T-helper 1 cell treated with Interleukin-12 subunit alpha and Interleukin-12 subunit beta and Interleukin-4 antibody, amounts not matched to agents 30 μg/mL and 1 μg/mL, for 36 hours (primary cell): Measurements from ENCODE around the gene TRAF1.

Source experiments
- H3K27ac Mint-ChIP-seq: one replicate; pipeline ENCODE4 v1.8.0; 2021; ENCODE audit warnings: mild to moderate bottlenecking, mixed read lengths
- H3K27me3 Mint-ChIP-seq: one replicate; pipeline ENCODE4 v1.8.0; 2021; ENCODE audit warnings: low read depth, mixed read lengths
- H3K36me3 Mint-ChIP-seq: one replicate; pipeline ENCODE4 v1.8.0; 2021; ENCODE audit warnings: low read depth, mixed read lengths
- H3K4me1 Mint-ChIP-seq: one replicate; pipeline ENCODE4 v1.8.0; 2021; ENCODE audit warnings: low read depth, mixed read lengths
- H3K4me3 Mint-ChIP-seq: one replicate; pipeline ENCODE4 v1.8.0; 2021; ENCODE audit warnings: mild to moderate bottlenecking, moderate library complexity, mixed read lengths
- H3K9me3 Mint-ChIP-seq: one replicate; pipeline ENCODE4 v1.8.0; 2021; ENCODE audit warnings: mixed read lengths

TRAF1 gene

DNA sequence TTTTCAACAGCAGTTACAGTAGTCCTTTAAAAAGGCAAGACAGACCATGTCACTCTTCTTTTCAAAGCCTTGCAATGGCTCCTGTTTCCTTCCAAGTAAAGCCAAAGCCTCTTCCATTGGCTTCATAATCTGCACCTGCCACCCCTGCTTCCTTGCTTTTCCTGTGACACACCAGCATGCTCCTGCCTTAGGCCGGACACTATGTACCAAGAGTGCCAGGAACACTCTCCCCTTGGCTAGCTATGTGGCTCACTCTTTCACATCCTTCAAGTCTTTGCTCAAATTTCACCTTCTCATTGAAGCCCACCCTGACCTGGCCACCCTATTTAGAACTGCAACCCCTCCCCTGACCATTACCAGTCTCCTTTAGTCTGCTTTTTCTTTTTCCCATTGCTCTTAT, 22.2 kb upstream of the TRAF1 start:
- Mint-ChIP-seq H3K4me1 (no peaks in the 10 kb centered on the region), H3K36me3 (no peaks in the 10 kb centered on the region), H3K27ac (no peak overlapping the region), H3K9me3 (no peaks in the 10 kb centered on the region), H3K27me3 (no peaks in the 10 kb centered on the region), H3K4me3 (no peak overlapping the region)

DNA sequence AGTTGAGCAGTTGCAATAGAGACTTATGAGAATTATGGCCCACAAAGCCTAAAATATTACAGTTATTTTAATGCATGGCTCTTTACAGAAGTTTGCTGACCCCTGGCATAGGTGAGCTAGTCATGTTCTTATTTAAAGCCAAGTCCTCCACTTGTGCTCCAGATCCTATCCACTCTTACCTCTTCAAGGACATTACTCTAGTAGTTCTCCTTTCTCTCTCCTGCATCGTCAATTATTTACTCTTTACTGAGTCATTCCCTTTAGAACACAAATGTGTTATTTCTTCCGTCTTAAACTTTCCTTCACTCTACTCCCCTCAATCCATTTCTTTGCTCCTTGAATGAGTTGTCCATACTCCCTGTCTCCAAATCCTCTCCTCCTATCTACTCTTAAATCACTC, 20.6 kb upstream of the TRAF1 start:
- Mint-ChIP-seq H3K4me3 (no peak overlapping the region), H3K9me3 (no peaks in the 10 kb centered on the region), H3K36me3 (no peaks in the 10 kb centered on the region), H3K27ac (no peak overlapping the region), H3K27me3 (no peaks in the 10 kb centered on the region), H3K4me1 (no peaks in the 10 kb centered on the region)

- no peaks in the 10 kb centered on the region for H3K36me3 Mint-ChIP-seq
- no peak overlapping the region for H3K4me3 Mint-ChIP-seq
- no peak overlapping the region for H3K27ac Mint-ChIP-seq
- H3K27me3 Mint-ChIP-seq, result peaks cover 3% of the 10 kb centered on the region
- H3K4me1 Mint-ChIP-seq, result no peaks in the 10 kb centered on the region
- H3K9me3 Mint-ChIP-seq, result no peaks in the 10 kb centered on the region
Measured at GRCh38 chr9:120946259-120946658, 19.7 kb upstream of the TRAF1 start.

DNA sequence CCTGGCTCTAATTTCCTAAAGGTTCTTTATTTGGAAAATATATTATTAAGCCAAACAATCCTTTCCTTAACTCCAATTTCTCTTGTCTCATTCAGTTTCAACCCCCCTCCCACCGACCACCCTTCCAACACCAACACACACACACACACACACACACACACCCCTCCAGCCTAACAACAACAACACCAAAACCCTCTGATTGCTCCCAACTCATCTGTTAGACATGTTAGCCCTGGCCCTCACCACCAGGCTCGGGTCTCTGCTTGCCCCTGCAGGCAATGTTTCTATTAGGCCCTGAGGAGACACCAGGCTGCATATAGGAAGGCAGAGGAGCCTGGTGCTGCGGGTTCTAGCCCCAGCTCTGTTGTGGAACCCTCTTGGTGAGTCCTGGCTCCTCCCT, 18.4 kb upstream of the TRAF1 start:
- H3K4me3 Mint-ChIP-seq, result no peak overlapping the region
- no peaks in the 10 kb centered on the region for H3K4me1 Mint-ChIP-seq
- no peak overlapping the region for H3K27ac Mint-ChIP-seq
- peaks cover 15% of the 10 kb centered on the region for H3K27me3 Mint-ChIP-seq
- no peaks in the 10 kb centered on the region for H3K36me3 Mint-ChIP-seq
- no peaks in the 10 kb centered on the region for H3K9me3 Mint-ChIP-seq

DNA sequence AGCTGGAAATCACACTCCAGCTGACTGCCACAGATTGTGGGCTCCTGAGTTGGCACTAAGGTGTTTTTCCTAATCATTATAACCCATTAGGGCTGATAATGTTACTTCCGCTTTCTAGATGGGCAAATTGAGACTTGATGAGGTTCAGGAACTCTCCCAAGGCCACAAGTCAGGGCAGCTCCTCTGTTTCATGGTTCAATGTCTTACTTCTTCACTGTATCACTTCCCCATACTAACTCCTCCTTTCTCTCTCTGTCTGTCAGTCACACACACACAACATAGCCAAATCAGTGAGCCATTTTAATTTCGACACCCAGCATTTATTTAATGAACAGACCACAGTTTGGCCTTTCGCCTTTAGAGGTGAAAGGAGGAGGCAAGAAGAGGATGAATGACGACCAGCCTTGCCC, 17.8 kb upstream of the TRAF1 start:
- Mint-ChIP-seq H3K27ac (no peak overlapping the region), H3K4me3 (no peak overlapping the region)

DNA sequence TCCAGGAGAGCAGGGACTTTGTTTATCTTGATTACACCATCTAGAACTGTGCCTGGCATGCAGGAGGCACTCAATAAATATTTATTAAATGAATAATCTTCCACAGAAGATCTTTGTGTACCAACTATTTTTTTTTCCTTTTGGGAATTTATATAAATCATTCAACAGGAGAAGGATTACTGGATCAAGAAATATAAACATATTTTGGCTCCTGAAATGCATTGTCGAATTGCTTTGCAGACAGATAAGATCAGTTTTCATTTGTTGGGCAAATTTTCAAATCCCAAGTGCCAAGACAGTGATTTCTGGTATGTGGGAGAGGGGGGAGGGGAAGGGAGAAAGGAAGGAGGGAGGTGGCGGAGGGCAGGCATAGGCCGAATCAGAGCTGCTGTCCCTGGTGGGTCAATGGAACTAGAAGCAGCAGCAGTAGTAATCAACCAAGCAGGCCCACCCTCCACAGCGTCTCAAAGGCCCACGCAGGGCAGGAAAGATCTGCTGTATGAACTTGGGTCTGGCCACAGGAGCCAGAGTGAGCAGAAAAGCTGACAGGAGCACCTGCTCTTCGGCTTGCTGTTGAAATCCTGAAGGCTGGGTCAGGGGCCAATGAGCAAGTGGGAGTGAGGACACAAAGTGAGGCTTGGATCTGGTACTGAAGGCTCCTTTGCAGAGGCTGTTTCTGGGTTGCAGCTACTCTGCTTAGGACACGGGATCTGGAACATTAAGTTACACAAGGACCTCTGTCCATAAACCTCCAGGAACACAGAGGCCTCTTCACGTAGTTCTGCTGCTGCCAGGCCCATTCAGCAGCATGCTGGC, 15.8 kb upstream of the TRAF1 start:
- peaks cover 3% of the 10 kb centered on the region for H3K4me1 Mint-ChIP-seq
- no peak overlapping the region for H3K27ac Mint-ChIP-seq
- no peak overlapping the region for H3K4me3 Mint-ChIP-seq
- no peaks in the 10 kb centered on the region for H3K36me3 Mint-ChIP-seq
- H3K9me3 Mint-ChIP-seq, result no peaks in the 10 kb centered on the region
- H3K27me3 Mint-ChIP-seq, result peaks cover 16% of the 10 kb centered on the region

More for the DNA sequence above, 17.8 kb upstream of the TRAF1 start:
- H3K9me3 Mint-ChIP-seq, result no peaks in the 10 kb centered on the region
- H3K4me1 Mint-ChIP-seq, result no peaks in the 10 kb centered on the region
- no peaks in the 10 kb centered on the region for H3K36me3 Mint-ChIP-seq
- peaks cover 16% of the 10 kb centered on the region for H3K27me3 Mint-ChIP-seq

- H3K27ac Mint-ChIP-seq, result no peak overlapping the region
- H3K4me3 Mint-ChIP-seq, result no peak overlapping the region
- no peaks in the 10 kb centered on the region for H3K9me3 Mint-ChIP-seq
- H3K27me3 Mint-ChIP-seq, result peaks cover 16% of the 10 kb centered on the region
- peaks cover 10% of the 10 kb centered on the region for H3K4me1 Mint-ChIP-seq
- no peaks in the 10 kb centered on the region for H3K36me3 Mint-ChIP-seq
Measured at GRCh38 chr9:120941046-120941770, 14.6 kb upstream of the TRAF1 start.

GRCh38 chr9:120940573-120940972, 14.0 kb upstream of the TRAF1 start:
- H3K4me3 Mint-ChIP-seq, result no peak overlapping the region

DNA sequence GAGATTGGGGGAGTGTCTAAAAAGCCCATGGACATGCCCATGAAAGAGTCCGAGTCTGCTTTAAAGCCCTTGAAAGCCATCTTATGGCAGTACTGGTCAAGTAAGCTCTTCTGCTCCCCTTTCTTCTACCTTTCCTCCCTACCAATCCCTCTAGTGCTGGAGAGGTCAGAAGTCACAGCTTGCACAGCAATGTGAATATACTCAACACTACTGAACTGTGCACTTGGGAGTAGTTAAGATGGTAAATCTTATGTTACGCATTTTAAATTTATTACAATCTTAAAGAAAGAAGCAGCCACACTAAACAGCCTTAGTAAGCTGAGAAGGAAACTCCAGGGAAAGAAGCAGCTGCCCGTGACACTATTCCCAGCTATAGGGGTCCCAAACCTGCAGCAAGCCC, 12.3 kb upstream of the TRAF1 start:
- Mint-ChIP-seq H3K36me3 (no peaks in the 10 kb centered on the region), H3K9me3 (no peaks in the 10 kb centered on the region), H3K27me3 (peaks cover 16% of the 10 kb centered on the region), H3K27ac (no peak overlapping the region), H3K4me3 (no peak overlapping the region), H3K4me1 (peaks cover 29% of the 10 kb centered on the region)

More at GRCh38 chr9:120940573-120940972, 14.0 kb upstream of the TRAF1 start:
- Mint-ChIP-seq H3K36me3 (no peaks in the 10 kb centered on the region), H3K4me1 (peaks cover 16% of the 10 kb centered on the region), H3K9me3 (no peaks in the 10 kb centered on the region), H3K27ac (no peak overlapping the region), H3K27me3 (peaks cover 16% of the 10 kb centered on the region)

GRCh38 chr9:120937596-120937995, 11.0 kb upstream of the TRAF1 start:
- H3K36me3 Mint-ChIP-seq, result no peaks in the 10 kb centered on the region
- peaks cover 16% of the 10 kb centered on the region for H3K27me3 Mint-ChIP-seq
- peaks cover 41% of the 10 kb centered on the region for H3K4me1 Mint-ChIP-seq
- no peak overlapping the region for H3K4me3 Mint-ChIP-seq
- H3K27ac Mint-ChIP-seq, result no peak overlapping the region
- H3K9me3 Mint-ChIP-seq, result no peaks in the 10 kb centered on the region

DNA sequence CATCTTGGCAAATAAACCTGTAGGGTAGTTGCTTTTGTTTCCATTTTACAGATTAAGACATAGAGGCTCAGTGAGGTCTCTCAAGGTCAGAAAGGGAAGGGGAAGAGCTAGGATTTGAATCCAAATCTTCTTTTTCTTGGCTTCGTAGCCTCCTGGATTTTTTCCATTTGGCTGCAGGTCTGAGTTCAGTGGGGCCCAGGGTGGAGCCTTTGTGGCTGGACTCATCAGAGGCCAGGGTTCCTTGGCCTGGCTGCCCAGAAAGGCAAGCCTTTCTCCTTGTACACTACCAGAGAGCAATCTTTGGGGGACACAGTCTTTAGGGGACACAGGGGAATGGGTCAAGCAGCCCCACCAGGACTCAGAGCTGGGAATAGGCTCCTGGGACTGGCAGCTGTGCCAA, 10.5 kb upstream of the TRAF1 start:
- H3K27ac Mint-ChIP-seq, result no peak overlapping the region
- H3K27me3 Mint-ChIP-seq, result peaks cover 16% of the 10 kb centered on the region
- H3K36me3 Mint-ChIP-seq, result no peaks in the 10 kb centered on the region
- no peaks in the 10 kb centered on the region for H3K9me3 Mint-ChIP-seq
- peaks cover 46% of the 10 kb centered on the region for H3K4me1 Mint-ChIP-seq
- H3K4me3 Mint-ChIP-seq, result no peak overlapping the region

- no peaks in the 10 kb centered on the region for H3K9me3 Mint-ChIP-seq
- no peaks in the 10 kb centered on the region for H3K36me3 Mint-ChIP-seq
- peak overlapping the region; percentile 43 for H3K4me3 Mint-ChIP-seq
- H3K27ac Mint-ChIP-seq, result peak overlapping the region; percentile 78
- peaks cover 16% of the 10 kb centered on the region for H3K27me3 Mint-ChIP-seq
- peaks cover 49% of the 10 kb centered on the region for H3K4me1 Mint-ChIP-seq
Measured at GRCh38 chr9:120936764-120937122, 10.1 kb upstream of the TRAF1 start.

GRCh38 chr9:120936011-120936763, 9.6 kb upstream of the TRAF1 start:
- Mint-ChIP-seq H3K4me3 (peak overlapping the region; percentile 43), H3K9me3 (no peaks in the 10 kb centered on the region), H3K36me3 (peaks cover under 1% of the 10 kb centered on the region), H3K27me3 (peaks cover 12% of the 10 kb centered on the region), H3K4me1 (peaks cover 55% of the 10 kb centered on the region), H3K27ac (peak overlapping the region; percentile 78)

DNA sequence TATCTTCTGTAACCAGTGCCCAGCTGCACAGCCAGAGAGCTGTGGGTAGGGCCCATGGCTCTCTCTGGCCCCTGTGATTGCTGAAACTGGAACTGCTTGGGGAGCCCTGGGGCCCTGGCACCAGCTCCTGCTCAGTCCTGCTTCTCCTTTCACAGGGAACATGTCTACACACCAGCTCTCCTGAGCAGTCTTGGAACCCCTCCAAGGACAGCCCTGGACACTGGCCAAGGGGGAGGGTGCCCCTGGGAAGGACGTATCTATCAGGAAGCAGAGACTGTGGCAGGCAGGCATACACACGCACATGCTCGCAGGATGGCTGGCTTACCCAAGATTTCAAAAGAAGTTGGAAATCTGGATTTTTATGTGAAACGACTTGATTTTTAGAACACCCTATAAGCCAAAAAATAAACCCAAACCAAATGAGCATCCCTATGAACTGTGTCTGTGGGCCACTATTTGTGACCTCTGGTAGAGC, 8.8 kb upstream of the TRAF1 start:
- H3K27ac Mint-ChIP-seq, result peak overlapping the region; percentile 78
- H3K27me3 Mint-ChIP-seq, result peaks cover 4% of the 10 kb centered on the region
- no peaks in the 10 kb centered on the region for H3K9me3 Mint-ChIP-seq
- H3K36me3 Mint-ChIP-seq, result peaks cover 4% of the 10 kb centered on the region
- H3K4me3 Mint-ChIP-seq, result peak overlapping the region; percentile 43
- H3K4me1 Mint-ChIP-seq, result peaks cover 59% of the 10 kb centered on the region
